ENCODE data around the gene EFNA3. TPM values are rescaled to one million over a fixed set of nuclear protein-coding genes. Genes with fewer than 3 reads are reported as not detected.

Gene EFNA3
- total RNA-seq, 1 donor from 2014 or later, result 2.7 TPM

DNA sequence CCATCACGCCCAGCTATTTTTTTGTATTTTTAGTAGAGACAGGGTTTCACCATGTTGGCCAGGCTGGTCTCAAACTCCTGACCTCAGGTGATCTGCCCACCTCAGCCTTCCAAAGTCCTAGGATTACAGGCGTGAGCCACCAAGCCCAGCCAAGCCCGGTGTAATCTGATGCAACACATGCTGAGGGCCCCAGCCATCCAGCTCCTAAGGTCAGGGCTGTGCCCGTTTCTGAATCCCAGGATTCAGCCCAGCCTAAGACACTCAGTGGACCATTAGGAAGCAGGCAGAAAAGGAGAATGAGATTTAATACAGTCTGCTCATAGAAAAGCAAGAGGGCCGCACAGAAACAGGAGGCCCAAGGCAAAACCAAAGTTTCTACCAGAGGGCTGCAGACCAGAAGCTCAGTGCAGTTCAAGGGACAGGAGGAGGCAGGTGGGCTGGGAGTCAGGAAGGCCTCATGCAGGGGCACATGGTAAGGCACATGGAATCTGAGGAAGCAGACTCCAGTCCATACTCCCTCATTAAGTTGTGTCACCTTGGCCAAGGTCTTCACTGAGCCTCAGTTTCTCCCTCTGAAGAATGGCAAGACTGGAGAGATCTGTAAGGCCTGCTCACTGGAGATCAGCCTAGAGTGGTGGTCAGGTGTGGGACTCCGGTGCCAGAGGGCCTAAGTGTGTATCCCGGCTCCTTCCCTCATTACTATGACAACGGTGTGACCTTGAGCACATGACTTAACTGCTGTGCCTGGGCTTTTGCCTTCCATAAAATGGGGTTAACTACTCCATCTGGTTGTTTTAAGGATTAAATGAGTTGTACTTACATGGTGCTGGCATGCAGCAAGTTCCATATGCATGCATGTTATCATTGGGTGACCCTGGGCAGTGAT lies 29.9 kb upstream of the EFNA3 start:
- DNase-seq (ENCODE audit: low spot score), result no peak

- DNase-seq (ENCODE audit: low spot score), result no peak
Observed at GRCh38 chr1:155049651-155050559, 28.7 kb upstream of the EFNA3 start.

DNA sequence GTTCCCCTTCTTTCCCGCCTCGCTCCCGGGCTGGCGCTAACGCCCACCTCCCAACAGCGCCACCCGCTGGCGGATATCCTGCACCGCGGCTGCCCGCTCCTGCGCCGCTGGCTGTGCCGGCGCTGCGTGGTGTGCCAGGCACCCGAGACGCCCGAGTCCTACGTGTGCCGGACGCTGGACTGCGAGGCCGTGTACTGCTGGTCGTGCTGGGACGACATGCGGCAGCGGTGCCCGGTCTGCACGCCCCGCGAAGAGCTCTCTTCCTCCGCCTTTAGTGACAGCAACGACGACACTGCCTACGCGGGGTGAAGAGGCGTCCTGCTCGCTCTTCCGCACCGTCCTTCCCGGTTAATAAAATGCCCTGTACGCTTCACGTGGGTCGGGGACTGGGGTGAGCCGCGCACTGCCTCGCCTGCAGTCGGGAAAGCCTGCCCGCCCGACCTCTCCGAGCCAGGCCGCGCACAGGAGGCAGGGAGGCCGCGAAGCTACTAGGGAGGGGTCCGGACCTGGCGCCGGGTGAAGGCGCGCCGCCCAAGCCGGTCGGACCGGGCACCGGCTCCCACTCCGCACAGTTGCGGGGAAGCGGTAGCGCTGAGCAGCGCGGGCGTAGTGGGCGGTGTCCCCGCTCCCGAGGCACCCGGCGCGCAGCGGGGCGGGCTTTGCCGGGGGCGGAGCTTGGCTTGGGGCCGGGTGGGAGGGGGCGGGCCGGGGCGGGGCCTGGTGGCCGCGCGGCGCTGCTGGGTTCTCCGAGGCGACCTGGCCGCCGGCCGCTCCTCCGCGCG lies 27.9 kb upstream of the EFNA3 start, which contains the start of gene ADAM15:
TSS of gene ADAM15 (plus strand) at position 757 of the 782 bp plus-strand sequence. CDS start 71 bp downstream, outside the sequence.
- peak; percentile 84 for DNase-seq (ENCODE audit: low spot score)

DNA sequence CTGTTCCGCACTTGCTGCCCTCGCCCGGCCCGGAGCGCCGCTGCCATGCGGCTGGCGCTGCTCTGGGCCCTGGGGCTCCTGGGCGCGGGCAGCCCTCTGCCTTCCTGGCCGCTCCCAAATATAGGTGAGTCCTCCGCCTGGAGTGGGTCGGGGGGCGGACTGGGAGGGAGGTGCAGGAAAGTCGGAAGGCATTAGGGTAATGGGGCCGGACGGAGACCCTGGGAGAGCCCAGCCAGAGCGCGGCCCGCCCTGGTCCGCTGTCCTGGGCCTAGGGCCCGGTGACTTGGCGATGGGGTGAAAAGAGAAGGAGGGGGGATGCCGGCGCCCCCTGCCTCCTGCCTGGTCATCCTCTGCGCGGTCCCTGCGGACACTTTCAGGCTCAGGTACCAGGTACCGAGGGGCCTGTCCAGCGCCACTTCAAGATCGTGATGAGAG lies 27.3 kb upstream of the EFNA3 start:
- no peak for DNase-seq (ENCODE audit: low spot score)

GRCh38 chr1:155051777-155052398 lies 26.7 kb upstream of the EFNA3 start:
- DNase-seq (ENCODE audit: low spot score), result peak; percentile 29

- no peak for DNase-seq (ENCODE audit: low spot score)
Observed at GRCh38 chr1:155052439-155053395, 25.9 kb upstream of the EFNA3 start.

- DNase-seq (ENCODE audit: low spot score), result no peak
Observed at GRCh38 chr1:155053531-155054105, 25.0 kb upstream of the EFNA3 start.

- no peak for DNase-seq (ENCODE audit: low spot score)
Observed at GRCh38 chr1:155057104-155057503, 21.5 kb upstream of the EFNA3 start.

DNA sequence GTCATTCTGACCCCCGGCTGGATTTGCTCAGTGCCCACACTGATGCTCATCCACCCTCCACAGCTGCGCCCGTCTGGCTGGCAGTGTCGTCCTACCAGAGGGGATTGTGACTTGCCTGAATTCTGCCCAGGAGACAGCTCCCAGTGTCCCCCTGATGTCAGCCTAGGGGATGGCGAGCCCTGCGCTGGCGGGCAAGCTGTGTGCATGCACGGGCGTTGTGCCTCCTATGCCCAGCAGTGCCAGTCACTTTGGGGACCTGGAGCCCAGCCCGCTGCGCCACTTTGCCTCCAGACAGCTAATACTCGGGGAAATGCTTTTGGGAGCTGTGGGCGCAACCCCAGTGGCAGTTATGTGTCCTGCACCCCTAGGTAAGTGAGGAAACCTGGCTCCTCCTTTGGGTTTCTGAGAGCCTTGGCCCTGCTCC lies 20.8 kb upstream of the EFNA3 start:
- no peak for DNase-seq (ENCODE audit: low spot score)

DNA sequence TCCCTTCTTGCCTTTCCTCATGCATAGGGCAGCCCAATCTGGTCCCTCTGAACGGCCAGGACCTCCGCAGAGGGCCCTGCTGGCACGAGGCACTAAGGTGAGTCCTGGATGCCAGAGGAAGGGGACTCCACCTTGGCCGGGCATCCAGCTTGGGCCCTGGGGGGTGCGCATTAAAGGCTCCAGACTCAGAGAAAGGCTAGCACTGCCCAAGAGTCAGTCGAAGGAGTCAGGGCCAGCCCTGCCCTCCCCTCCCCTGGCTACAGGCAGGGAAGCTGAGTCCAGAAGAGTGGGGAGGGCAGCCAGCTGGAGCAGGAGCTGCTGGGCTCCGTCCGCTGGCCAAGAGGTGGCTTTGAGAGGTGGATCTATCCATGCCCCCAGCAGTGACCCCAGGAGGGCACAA lies 17.9 kb upstream of the EFNA3 start:
- DNase-seq (ENCODE audit: low spot score), result no peak

- peak; percentile 87 for DNase-seq (ENCODE audit: low spot score)
Observed at GRCh38 chr1:155061381-155062150, 17.1 kb upstream of the EFNA3 start.

DNA sequence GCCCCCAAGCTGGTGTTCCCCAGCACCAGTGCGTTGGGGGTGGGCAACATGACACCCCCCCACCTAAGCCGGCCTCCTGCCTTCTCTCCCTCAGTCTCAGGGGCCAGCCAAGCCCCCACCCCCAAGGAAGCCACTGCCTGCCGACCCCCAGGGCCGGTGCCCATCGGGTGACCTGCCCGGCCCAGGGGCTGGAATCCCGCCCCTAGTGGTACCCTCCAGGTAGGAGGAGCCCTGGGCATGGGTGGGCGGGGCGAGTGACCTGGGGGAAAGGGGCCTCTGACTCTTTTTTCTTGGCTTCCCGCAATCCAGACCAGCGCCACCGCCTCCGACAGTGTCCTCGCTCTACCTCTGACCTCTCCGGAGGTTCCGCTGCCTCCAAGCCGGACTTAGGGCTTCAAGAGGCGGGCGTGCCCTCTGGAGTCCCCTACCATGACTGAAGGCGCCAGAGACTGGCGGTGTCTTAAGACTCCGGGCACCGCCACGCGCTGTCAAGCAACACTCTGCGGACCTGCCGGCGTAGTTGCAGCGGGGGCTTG lies 16.4 kb upstream of the EFNA3 start:
- no peak for DNase-seq (ENCODE audit: low spot score)

GRCh38 chr1:155062702-155063411 lies 15.8 kb upstream of the EFNA3 start:
- DNase-seq (ENCODE audit: low spot score), result no peak

- DNase-seq (ENCODE audit: low spot score), result peak; percentile 88
Observed at GRCh38 chr1:155063550-155064110, 15.0 kb upstream of the EFNA3 start, which contains the start of gene EFNA4. TSS of gene EFNA4 (plus strand) at chr1:155063740. CDS start at chr1:155063824, 84 bp downstream.

DNA sequence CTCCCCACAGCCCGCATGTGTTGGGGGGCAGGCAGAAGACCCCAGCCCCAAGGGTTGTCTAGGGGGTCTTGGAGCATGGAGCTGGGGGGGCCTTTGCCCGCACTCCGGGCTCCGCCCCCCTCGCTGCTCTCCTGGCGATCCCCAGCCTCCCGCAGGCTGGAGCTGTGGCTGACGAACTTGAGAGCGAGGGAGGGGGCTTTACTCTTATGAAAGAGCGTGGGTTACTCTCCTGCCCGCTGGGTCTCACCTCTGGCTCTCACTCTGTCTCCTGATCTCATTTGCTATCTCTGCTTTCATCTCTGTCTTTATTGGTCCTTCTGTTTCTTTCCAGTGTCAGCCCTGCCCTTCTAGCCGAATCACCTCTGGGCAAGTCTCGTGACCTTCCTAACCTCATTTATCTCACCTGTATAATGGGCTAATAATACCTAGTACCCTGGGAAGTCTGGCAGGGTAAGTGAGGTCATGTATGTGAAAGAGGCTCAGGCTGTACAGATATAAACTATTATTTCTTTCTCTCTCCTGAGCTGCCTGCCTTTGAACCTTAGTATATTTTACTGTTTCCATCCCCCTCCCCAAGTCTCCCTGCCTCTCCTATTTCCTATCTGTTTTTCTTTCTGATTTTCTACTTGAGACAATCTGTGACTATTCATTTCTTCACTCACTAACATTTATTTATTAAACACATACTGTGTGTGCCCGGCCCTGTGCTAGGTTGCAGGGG lies 14.4 kb upstream of the EFNA3 start:
- DNase-seq (ENCODE audit: low spot score), result no peak

DNA sequence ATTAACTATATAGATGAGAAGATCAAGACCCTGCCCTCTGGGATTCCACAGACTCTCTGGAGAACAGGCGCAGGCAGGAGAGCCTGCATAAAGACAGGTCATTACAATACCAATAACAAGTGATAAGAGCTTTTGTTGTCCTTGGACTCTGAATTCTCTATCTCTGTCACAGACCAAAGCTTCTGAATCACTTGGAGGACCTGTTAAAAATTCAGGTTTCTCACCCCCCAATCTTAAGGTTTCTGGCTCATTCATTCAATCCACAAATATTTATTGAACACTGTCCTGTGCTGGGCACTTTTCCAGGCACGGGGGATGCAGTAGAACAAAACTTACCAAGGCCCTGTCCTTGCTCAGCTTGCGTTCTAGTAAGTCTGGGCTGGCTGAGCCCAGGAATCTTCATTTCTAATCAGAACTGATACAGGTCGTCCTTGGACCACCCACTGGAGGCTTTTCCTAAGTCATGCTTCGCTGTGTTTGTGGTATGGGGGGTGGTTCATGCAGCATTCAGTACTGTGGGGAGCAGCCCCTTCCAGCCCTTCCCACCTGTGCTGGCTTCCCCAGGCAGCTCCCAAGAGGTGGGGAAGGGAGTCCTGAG lies 13.7 kb upstream of the EFNA3 start:
- no peak for DNase-seq (ENCODE audit: low spot score)
